ENCODE results near the gene PORCN. TPM values are rescaled to one million over a fixed set of nuclear protein-coding genes. Genes with fewer than 3 reads are reported as not detected.

Gene PORCN
- total and polyA plus RNA-seq, 4 donors = 0.70 to 4.9 (median 2.8) TPM

- H3K4me3 ChIP-seq (ENCODE audit: low read depth in 1 of 3, low read length in 3 of 3) = no peak overlapping the region
- peaks cover 0 to 9% (median 6%) of the 10 kb centered on the region in 4 donors for H3K4me1 ChIP-seq (ENCODE audit: control insufficient read depth in 4 of 4, insufficient read depth in 4 of 4, low read length in 3 of 4)
- TF ChIP-seq NR2F2 (IDR thresholded peaks at IDR 0.05) (no peak), MAX (IDR thresholded peaks at IDR 0.05) (no peak), RAD21 (IDR thresholded peaks at IDR 0.05) (peak; percentile 31 to 58), CTCF (IDR thresholded peaks at IDR 0.05; ENCODE audit: low read depth, low read length, missing input control) (peak; percentile 19)
- peaks cover 0 to 2% (median 0%) of the 10 kb centered on the region in 4 donors for H3K36me3 ChIP-seq (ENCODE audit: control insufficient read depth in 4 of 4, insufficient read depth in 3 of 4, low read depth in 1 of 4, low read length in 3 of 4)
- DNase-seq (ENCODE audit: low spot score) = no peak
- no peaks in the 10 kb centered on the region for H3K9me3 ChIP-seq (ENCODE audit: control insufficient read depth in 4 of 4, low read length in 3 of 4)
- H3K27ac ChIP-seq (ENCODE audit: low read depth in 1 of 2, low read length in 2 of 2) = no peak overlapping the region
- WGBS = 77% methylated on average over 10 of the region's 10 CpGs
- no peak overlapping the region for H3K9ac ChIP-seq (ENCODE audit: low read depth in 1 of 2, low read length in 2 of 2)
- peaks cover 0 to 6% (median 0%) of the 10 kb centered on the region in 4 donors for H3K27me3 ChIP-seq (ENCODE audit: control insufficient read depth in 4 of 4, insufficient read depth in 4 of 4, low read length in 3 of 4)
These were observed 34.7 kb upstream of the PORCN start for GRCh38 chrX:48474127-48474526.

GRCh38 chrX:48474581-48474980, 34.2 kb upstream of the PORCN start:
- H3K9me3 ChIP-seq (ENCODE audit: control insufficient read depth in 4 of 4, low read length in 3 of 4) = no peaks in the 10 kb centered on the region
- peaks cover 0 to 2% (median 0%) of the 10 kb centered on the region in 4 donors for H3K36me3 ChIP-seq (ENCODE audit: control insufficient read depth in 4 of 4, insufficient read depth in 3 of 4, low read depth in 1 of 4, low read length in 3 of 4)
- TF ChIP-seq CTCF (IDR thresholded peaks at IDR 0.05; ENCODE audit: low read depth, low read length, missing input control) = no peak
- no peak for TF ChIP-seq TAF1 (conservative IDR thresholded peaks at IDR 0.05)
- no peak for TF ChIP-seq GABPA (IDR thresholded peaks at IDR 0.05 in 1 of 2, conservative IDR thresholded peaks at IDR 0.05 in 1 of 2)
- TF ChIP-seq HNF4G (IDR thresholded peaks at IDR 0.05) = no peak
- no peak for TF ChIP-seq FOXA1 (IDR thresholded peaks at IDR 0.05)
- TF ChIP-seq RAD21 (IDR thresholded peaks at IDR 0.05) = no peak
- TF ChIP-seq NR2F2 (IDR thresholded peaks at IDR 0.05) = no peak
- TF ChIP-seq YY1 (IDR thresholded peaks at IDR 0.05) = no peak
- TF ChIP-seq MAX (IDR thresholded peaks at IDR 0.05) = no peak
- TF ChIP-seq REST (IDR thresholded peaks at IDR 0.05) = no peak
- TF ChIP-seq ZBTB33 (IDR thresholded peaks at IDR 0.05) = no peak
- no peak for TF ChIP-seq RXRA (IDR thresholded peaks at IDR 0.05)
- TF ChIP-seq JUND (IDR thresholded peaks at IDR 0.05) = no peak
- no peak for TF ChIP-seq EGR1 (IDR thresholded peaks at IDR 0.05; ENCODE audit: low read depth in 2 of 2)
- no peak for DNase-seq (ENCODE audit: low spot score)
- 88% methylated on average over 6 of the region's 6 CpGs for WGBS
- no peak overlapping the region for H3K4me3 ChIP-seq (ENCODE audit: low read depth in 1 of 3, low read length in 3 of 3)
- H3K27ac ChIP-seq (ENCODE audit: low read depth in 1 of 2, low read length in 2 of 2) = no peak overlapping the region
- H3K9ac ChIP-seq (ENCODE audit: low read depth in 1 of 2, low read length in 2 of 2) = no peak overlapping the region
- peaks cover 0 to 9% (median 6%) of the 10 kb centered on the region in 4 donors for H3K4me1 ChIP-seq (ENCODE audit: control insufficient read depth in 4 of 4, insufficient read depth in 4 of 4, low read length in 3 of 4)
- peaks cover 0 to 2% (median 0%) of the 10 kb centered on the region in 4 donors for H3K27me3 ChIP-seq (ENCODE audit: control insufficient read depth in 4 of 4, insufficient read depth in 4 of 4, low read length in 3 of 4)

Data from liver (tissue), 9 donors.